Measurements from ENCODE around the gene SLC2A13. TPM values are rescaled to one million over a fixed set of nuclear protein-coding genes. Genes with fewer than 3 reads are reported as not detected.
"Not testable (repeated sequence)": the region's sequence is repeated elsewhere in the genome, so short reads cannot be mapped to it uniquely, and the experiment has no call there.

The SLC2A13 gene
- total RNA-seq, 2 experiments from 2014 or later, result 2.2 to 2.5 TPM

- H3K4me1 Mint-ChIP-seq; DNase-seq; H3K27me3 Mint-ChIP-seq; POLR2A ChIA-PET; H3K36me3 Mint-ChIP-seq (ENCODE audit: low read depth); CTCF ChIA-PET; H3K9me3 Mint-ChIP-seq; H3K27ac Mint-ChIP-seq; H3K4me3 Mint-ChIP-seq: not testable (repeated sequence)
Measured at GRCh38 chr12:39922598-39922997, 183.3 kb downstream of the SLC2A13 start.

- ChIA-PET POLR2A (no interaction called here), CTCF (no interaction called here)
- no peaks in the 10 kb centered on the region for H3K27me3 Mint-ChIP-seq
- H3K36me3 Mint-ChIP-seq (ENCODE audit: low read depth), result no peaks in the 10 kb centered on the region
- no peak overlapping the region for H3K27ac Mint-ChIP-seq
- H3K4me3 Mint-ChIP-seq, result no peak overlapping the region
- no peaks in the 10 kb centered on the region for H3K9me3 Mint-ChIP-seq
- H3K4me1 Mint-ChIP-seq, result no peaks in the 10 kb centered on the region
- no peak for DNase-seq
Measured at GRCh38 chr12:39920647-39921046, 185.2 kb downstream of the SLC2A13 start.

- CTCF ChIA-PET, result no interaction called here
Measured at GRCh38 chr12:39920222-39920621, 185.7 kb downstream of the SLC2A13 start.

GRCh38 chr12:39919790-39920189, 186.1 kb downstream of the SLC2A13 start:
- Mint-ChIP-seq H3K4me3 (no peak overlapping the region), H3K9me3 (no peaks in the 10 kb centered on the region), H3K36me3 (ENCODE audit: low read depth) (no peaks in the 10 kb centered on the region), H3K27ac (no peak overlapping the region), H3K27me3 (no peaks in the 10 kb centered on the region), H3K4me1 (no peaks in the 10 kb centered on the region)
- ChIA-PET CTCF (no interaction called here), POLR2A (no interaction called here)
- DNase-seq, result no peak

More at GRCh38 chr12:39920222-39920621, 185.7 kb downstream of the SLC2A13 start:
- Mint-ChIP-seq H3K9me3 (no peaks in the 10 kb centered on the region), H3K27ac (no peak overlapping the region), H3K4me3 (no peak overlapping the region), H3K27me3 (no peaks in the 10 kb centered on the region), H3K36me3 (ENCODE audit: low read depth) (no peaks in the 10 kb centered on the region), H3K4me1 (no peaks in the 10 kb centered on the region)
- POLR2A ChIA-PET, result no interaction called here
- DNase-seq, result no peak

- H3K4me1 Mint-ChIP-seq, result no peaks in the 10 kb centered on the region
- no peaks in the 10 kb centered on the region for H3K27me3 Mint-ChIP-seq
- no peak overlapping the region for H3K27ac Mint-ChIP-seq
- no peak overlapping the region for H3K4me3 Mint-ChIP-seq
- DNase-seq, result no peak
- H3K9me3 Mint-ChIP-seq, result no peaks in the 10 kb centered on the region
- CTCF ChIA-PET, result interaction anchor here (1.0 kb wide), 1 partner anchor 44 kb away, joined by 3 read pairs; no protein-coding TSS in a partner anchor
- POLR2A ChIA-PET, result no interaction called here
- H3K36me3 Mint-ChIP-seq (ENCODE audit: low read depth), result no peaks in the 10 kb centered on the region
Measured at GRCh38 chr12:39915249-39915648, 190.6 kb downstream of the SLC2A13 start.

GRCh38 chr12:39912211-39912980, 193.5 kb downstream of the SLC2A13 start:
- no peaks in the 10 kb centered on the region for H3K36me3 Mint-ChIP-seq (ENCODE audit: low read depth)
- ChIA-PET POLR2A (no interaction called here), CTCF (no interaction called here)
- no peaks in the 10 kb centered on the region for H3K27me3 Mint-ChIP-seq
- no peak for DNase-seq
- no peaks in the 10 kb centered on the region for H3K9me3 Mint-ChIP-seq
- no peak overlapping the region for H3K4me3 Mint-ChIP-seq
- H3K27ac Mint-ChIP-seq, result no peak overlapping the region
- no peaks in the 10 kb centered on the region for H3K4me1 Mint-ChIP-seq

GRCh38 chr12:39906237-39906636, 199.6 kb downstream of the SLC2A13 start:
- Mint-ChIP-seq H3K36me3 (ENCODE audit: low read depth) (no peaks in the 10 kb centered on the region), H3K27me3 (no peaks in the 10 kb centered on the region), H3K27ac (no peak overlapping the region), H3K4me1 (no peaks in the 10 kb centered on the region), H3K9me3 (no peaks in the 10 kb centered on the region), H3K4me3 (no peak overlapping the region)
- DNase-seq, result no peak
- POLR2A ChIA-PET, result no interaction called here
- CTCF ChIA-PET, result interaction anchor here (0.7 kb wide), 1 partner anchor 19 kb away, joined by 5 read pairs; no protein-coding TSS in a partner anchor

GRCh38 chr12:39905152-39905551, 200.7 kb downstream of the SLC2A13 start:
- Mint-ChIP-seq H3K4me3 (no peak overlapping the region), H3K27ac (no peak overlapping the region), H3K36me3 (ENCODE audit: low read depth) (no peaks in the 10 kb centered on the region), H3K9me3 (no peaks in the 10 kb centered on the region), H3K4me1 (no peaks in the 10 kb centered on the region), H3K27me3 (no peaks in the 10 kb centered on the region)
- ChIA-PET POLR2A (no interaction called here), CTCF (no interaction called here)
- DNase-seq, result no peak

- Mint-ChIP-seq H3K4me3 (no peak overlapping the region), H3K4me1 (no peaks in the 10 kb centered on the region), H3K27ac (no peak overlapping the region), H3K27me3 (no peaks in the 10 kb centered on the region), H3K36me3 (ENCODE audit: low read depth) (no peaks in the 10 kb centered on the region), H3K9me3 (no peaks in the 10 kb centered on the region)
- ChIA-PET CTCF (no interaction called here), POLR2A (no interaction called here)
- no peak for DNase-seq
Measured at GRCh38 chr12:39902821-39903220, 203.1 kb downstream of the SLC2A13 start.

- Mint-ChIP-seq H3K9me3 (peaks cover 6% of the 10 kb centered on the region), H3K4me1 (no peaks in the 10 kb centered on the region), H3K36me3 (ENCODE audit: low read depth) (no peaks in the 10 kb centered on the region), H3K4me3 (no peak overlapping the region), H3K27ac (no peak overlapping the region), H3K27me3 (no peaks in the 10 kb centered on the region)
- ChIA-PET CTCF (no interaction called here), POLR2A (no interaction called here)
- DNase-seq, result no peak
Measured at GRCh38 chr12:39897315-39897714, 208.6 kb downstream of the SLC2A13 start.

GRCh38 chr12:39893388-39893787, 212.5 kb downstream of the SLC2A13 start:
- DNase-seq; POLR2A ChIA-PET; H3K36me3 Mint-ChIP-seq (ENCODE audit: low read depth); H3K4me1 Mint-ChIP-seq; H3K27me3 Mint-ChIP-seq; H3K9me3 Mint-ChIP-seq; CTCF ChIA-PET; H3K27ac Mint-ChIP-seq; H3K4me3 Mint-ChIP-seq: not testable (repeated sequence)

GRCh38 chr12:39892146-39892545, 213.7 kb downstream of the SLC2A13 start:
- ChIA-PET CTCF (no interaction called here), POLR2A (no interaction called here)
- peaks cover 6% of the 10 kb centered on the region for H3K9me3 Mint-ChIP-seq
- H3K27ac Mint-ChIP-seq, result no peak overlapping the region
- no peaks in the 10 kb centered on the region for H3K36me3 Mint-ChIP-seq (ENCODE audit: low read depth)
- H3K4me1 Mint-ChIP-seq, result no peaks in the 10 kb centered on the region
- no peak overlapping the region for H3K4me3 Mint-ChIP-seq
- H3K27me3 Mint-ChIP-seq, result no peaks in the 10 kb centered on the region
- DNase-seq, result no peak

- Mint-ChIP-seq H3K36me3 (ENCODE audit: low read depth) (no peaks in the 10 kb centered on the region), H3K27ac (no peak overlapping the region), H3K4me1 (no peaks in the 10 kb centered on the region), H3K27me3 (no peaks in the 10 kb centered on the region), H3K9me3 (no peaks in the 10 kb centered on the region), H3K4me3 (no peak overlapping the region)
- POLR2A ChIA-PET, result no interaction called here
- CTCF ChIA-PET, result no interaction called here
- no peak for DNase-seq
Measured at GRCh38 chr12:39887856-39888255, 218.0 kb downstream of the SLC2A13 start.

- DNase-seq, result no peak
- H3K4me3 Mint-ChIP-seq, result no peak overlapping the region
- H3K36me3 Mint-ChIP-seq (ENCODE audit: low read depth), result no peaks in the 10 kb centered on the region
- H3K27me3 Mint-ChIP-seq, result no peaks in the 10 kb centered on the region
- CTCF ChIA-PET, result no interaction called here
- H3K4me1 Mint-ChIP-seq, result no peaks in the 10 kb centered on the region
- POLR2A ChIA-PET, result no interaction called here
- H3K27ac Mint-ChIP-seq, result no peak overlapping the region
- H3K9me3 Mint-ChIP-seq, result no peaks in the 10 kb centered on the region
Measured at GRCh38 chr12:39886106-39886505, 219.8 kb downstream of the SLC2A13 start.

All from activated CD4-positive, alpha-beta T cell treated with anti-CD3 and anti-CD28 coated beads, Interleukin-2, amount 10 ng/mL, durations not matched to agents 7 days and 5 days (primary cell).